Measurements from ENCODE around the gene BIRC2.
"Not testable (repeated sequence)": the region's sequence is repeated elsewhere in the genome, so short reads cannot be mapped to it uniquely, and the experiment has no call there.

Gene BIRC2

DNA sequence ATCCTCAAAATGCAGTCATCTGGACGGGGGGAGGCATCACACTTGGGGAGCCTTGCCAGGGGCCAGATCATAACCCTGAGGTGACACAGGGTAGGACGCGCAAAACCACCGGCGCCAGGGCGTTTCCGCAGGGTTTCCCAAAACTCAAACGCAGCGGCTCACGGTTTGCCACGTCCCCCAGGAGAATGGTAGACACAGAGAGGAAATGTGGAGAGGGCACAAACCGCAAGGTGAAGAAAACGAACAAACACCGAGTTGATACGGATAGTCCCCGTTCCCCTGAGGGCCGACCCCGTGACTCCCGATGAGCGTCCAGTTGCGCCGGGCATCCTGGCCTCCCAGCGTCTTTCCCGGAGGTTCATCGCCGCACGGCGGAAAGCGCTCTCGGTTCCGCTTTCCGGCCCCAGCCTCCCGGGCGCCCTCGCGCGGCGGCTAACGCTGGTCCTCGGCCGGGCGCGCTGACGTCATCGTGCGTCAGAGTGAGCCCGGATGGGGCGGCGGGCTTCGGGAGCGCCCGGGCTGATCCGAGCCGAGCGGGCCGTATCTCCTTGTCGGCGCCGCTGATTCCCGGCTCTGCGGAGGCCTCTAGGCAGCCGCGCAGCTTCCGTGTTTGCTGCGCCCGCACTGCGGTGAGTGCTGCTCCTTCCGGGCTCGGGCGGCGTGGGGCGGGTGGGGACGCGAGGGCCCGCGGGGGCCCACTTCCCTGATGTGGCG, at the start of gene BIRC2:
TSS of gene BIRC2 (plus strand) at position 467 of the 714 bp plus-strand sequence. CDS start 2,641 bp downstream, outside the sequence.
- DNase-seq (ENCODE audit: low spot score): peak; percentile 73

DNA sequence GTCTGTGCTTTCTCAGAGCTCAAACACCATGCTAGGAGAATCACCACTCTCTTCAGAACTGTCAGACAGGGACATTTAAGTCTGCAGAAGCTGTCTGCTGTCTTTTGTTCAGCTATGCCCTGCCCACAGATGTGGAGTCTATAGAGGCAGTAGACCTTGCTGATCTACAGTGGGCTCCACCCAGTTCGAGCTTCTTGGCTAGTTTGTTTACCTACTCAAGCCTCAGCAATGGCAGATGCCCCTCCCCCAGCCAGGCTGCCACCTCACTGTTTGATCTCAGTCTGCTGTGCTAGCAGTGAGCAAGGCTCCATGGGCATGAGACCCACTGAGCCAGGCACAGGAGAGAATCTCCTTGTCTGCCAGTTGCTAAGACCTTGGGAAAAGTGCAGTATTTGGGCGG, 46.2 kb upstream of the BIRC2 start:
- not testable (repeated sequence) for DNase-seq (ENCODE audit: low spot score)

DNA sequence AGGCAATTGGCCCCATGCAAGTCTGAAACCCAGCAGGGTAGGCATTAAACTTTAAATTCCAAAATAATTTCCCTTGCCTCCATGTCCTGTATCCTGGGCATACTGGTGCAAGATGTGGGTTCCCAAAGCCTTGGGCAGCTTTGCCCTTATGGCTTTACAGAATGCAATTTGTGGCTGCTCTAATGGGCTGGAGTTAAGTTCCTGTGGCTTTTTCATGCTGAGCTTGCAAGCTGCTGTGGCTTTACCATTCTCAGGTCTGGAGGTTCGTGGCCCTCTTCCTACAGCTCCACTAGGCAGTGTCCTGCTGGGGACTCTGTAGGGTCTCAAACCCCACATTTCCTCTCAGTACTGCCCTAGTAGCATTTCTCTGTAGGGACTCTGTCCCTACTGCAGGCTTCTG, 44.8 kb upstream of the BIRC2 start:
- DNase-seq (ENCODE audit: low spot score): no peak

DNA sequence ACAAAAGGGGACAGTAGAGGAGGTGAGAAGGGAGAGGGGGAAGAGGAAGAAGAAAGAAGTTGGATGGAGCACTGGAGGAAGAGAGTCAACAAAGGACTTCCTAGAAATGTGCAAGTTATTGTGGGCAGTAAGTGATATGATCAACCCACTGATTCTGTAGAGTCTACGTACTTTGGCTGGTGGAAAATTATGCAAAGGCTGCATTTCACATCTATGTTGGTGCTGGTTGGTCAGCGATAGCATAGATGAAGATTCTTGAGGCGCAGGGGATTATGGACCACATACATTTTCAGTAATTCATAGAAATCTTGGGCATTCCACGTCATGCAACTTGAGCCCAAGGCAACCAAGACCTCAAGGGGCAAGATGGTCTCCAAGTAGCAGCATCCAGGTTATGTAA, 42.3 kb upstream of the BIRC2 start:
- no peak for DNase-seq (ENCODE audit: low spot score)

DNA sequence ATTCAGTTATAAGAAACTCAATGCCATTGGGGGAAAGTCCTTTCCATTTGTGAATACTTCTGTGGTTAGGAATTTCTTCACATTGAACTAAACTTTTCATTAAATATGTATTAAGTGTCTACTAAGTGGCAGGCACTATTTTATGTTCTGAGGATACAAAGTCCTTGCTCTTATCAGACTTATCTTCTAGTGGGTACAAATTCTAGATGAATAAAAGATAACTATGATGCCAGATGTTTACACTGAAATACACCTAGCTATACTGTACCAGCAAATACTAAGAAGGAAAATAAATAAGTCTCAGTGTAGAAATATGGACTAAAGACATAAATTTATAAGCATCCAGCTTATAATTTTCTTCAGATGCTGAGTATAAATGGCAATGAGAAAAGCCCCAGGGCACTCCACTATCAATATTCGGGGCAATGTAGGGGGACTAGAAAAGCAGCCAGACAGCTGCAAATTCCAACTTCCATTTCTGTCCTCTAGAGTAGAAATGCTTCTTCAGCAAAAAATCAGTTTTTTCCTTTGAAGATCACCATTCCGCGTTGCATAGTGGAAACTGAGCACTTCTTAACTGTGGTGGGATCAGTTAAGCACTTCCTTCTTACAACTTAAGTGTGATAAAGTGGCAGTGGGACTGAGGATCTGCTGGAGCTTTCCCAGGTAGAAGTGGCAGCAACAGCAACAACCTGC, 41.5 kb upstream of the BIRC2 start:
- DNase-seq (ENCODE audit: low spot score): no peak

DNA sequence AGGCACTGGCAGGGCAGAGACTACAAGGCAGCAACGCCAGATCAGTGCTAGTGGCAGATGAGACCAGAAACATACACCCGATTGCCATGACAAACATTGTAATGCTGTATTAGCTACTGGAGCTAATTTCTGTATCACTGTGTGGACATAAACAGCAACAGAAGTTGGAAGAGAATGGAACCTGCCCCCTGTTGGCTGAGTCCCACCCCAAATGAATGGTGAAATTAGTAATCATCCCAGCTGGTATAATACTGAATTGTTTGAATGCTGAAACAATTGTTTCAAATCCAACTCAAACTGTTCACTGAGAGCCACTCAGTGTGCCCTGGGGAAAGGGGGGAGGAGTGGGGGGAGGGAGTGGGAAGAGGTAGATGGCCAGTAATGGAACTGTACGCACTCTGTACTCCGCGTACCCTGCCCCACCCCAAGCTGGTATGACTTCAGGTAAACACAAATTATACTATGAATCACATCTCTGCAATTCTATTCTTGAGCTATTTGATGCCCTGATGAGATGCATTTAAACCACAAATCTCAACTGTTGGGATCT, 40.9 kb upstream of the BIRC2 start:
- no peak for DNase-seq (ENCODE audit: low spot score)

DNA sequence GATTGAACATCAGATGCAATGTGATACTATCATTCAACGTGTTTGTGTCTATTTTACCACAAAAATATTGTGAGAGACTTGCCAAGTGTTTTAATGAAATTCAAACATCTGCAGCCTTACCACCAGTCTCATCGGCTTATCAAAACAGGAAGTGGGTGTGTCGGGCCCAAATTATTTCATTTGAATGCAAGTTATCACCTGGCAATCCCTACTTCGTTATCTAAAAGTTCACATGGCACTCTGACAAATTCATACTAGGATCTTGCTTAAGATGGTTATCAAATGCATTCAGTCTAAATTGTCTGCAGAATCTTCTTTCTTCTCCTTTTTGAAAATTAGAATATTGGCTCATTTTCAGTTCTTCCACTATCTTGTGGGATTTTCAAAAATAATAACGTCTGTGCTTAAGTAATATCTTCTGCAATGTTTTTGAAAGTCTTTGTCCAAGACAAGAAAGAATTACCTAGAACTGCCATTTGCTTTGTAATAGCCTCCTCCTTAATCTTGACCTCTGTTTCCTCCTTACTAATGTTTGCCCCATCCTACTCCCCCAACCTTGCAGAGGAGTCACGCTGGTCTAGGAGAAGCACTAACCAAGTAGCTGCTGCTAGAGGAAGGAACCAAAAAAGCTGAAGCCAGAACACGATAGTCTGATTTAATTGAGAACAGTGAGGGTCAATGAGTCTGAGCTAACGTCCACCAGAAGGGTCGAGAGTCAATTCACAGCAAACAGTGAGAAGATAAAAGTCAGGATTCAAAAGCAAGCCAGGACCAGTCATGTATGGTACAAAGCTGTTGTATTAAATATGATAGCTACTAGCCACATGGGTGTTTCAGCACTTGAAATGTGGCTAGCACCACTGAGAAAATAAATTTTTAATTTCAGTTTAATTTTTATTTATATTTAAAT, 39.9 kb upstream of the BIRC2 start:
- DNase-seq (ENCODE audit: low spot score): no peak

DNA sequence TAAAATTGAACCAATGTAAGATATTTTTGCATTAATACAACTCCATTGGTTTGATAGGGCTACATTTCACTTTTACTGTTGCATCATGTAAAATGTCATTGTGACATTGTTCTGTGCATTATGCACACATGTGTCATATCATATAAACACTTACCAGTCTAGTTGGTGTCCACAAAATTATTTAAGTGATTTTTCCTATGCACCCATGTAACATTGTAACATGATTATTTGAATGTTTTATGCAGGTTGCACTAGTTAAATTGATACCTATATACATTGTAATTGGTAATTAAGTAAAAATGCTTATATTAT, 39.3 kb upstream of the BIRC2 start:
- no peak for DNase-seq (ENCODE audit: low spot score)

DNA sequence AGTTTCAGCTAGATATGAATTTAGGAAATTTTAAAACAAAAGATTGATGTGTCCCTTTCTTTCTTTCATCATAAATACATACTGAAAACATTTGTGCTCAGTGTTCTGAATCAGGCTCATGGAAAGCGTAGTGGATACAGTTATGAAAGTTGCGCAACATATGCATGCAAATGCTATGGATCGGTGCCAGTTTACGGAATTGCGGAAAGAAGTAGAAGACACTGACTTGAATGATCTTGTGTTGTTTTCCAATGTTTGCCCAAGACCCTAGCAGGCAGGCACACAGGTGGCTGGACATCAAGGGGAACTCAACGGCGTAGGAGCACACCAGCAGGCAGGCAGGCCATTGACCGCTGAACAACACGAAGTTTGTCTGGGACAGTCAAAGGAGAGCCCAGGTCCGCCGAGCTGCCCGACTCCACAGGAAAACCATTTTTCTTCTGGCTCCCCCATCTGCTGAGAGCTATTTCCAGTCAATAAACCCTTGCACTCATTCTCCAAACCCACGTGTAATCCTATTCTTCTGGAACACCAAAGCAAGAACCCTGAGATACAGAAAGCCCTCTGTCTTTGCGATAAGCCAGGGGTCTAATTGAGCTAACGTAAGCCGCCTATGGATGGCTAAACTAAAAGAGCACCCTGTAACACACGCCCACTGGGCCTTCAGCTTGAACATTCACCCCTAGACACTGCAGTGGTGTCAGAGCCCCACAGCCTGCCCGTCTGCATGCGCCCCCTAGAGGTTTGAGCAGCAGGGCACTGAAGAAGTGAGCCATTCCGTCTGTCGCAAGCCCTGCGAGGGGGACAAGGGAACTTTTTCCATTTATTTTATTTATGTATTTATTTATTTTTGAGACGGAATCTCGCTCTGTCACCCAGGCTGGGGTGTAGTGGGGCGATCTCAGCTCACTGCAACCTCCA, 37.1 kb upstream of the BIRC2 start:
- DNase-seq (ENCODE audit: low spot score): no peak

DNA sequence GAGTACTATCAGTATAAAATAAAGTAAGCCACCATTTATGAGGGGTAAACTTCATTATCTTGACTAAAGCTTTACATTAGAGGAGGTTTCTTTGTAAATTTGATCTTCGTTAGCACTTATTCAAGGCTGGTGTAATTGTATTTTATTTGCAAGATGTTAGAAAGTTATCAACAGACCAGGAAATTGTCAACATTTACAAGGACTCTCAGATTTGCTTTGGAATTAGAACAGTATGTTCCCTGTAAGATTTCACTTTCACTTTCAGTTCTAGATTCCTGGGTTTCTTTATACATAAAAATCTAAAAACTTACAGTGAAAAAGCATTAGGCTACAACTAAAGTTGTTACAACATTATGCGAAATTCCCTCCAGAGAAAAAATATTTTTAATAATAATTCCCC, 34.3 kb upstream of the BIRC2 start:
- DNase-seq (ENCODE audit: low spot score): no peak

DNA sequence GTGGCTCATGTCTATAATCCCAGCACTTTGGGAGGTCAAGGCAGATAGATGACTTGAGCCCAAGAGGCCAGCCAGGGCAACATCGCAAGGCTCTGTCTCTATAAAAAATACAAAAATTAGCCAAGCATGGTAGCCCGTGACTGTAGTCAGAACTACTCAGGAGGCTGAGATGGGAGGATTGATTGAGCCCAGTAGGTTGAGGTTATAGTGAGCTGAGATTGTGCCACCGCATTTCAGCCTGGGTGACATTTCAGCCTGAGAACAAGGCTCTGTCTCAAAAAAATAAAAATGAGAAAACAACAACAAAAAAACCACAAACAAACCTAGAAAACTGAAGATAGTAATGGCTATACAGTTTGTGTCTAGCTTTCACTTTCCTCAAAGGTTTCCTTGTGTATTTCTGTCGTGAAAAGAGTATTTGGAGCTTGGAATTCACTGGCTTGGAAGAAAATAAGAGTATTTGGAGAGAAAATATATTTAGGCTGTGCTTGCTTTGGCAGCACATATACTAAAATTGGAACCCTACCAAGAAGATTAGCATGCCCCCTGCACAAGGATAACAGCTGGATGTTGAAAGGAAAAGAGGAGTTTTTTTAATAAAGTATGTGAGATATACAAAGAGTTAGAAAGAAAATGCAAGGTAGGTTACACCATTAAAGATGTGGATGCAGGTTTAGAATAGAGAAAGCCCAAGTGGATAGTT, 33.6 kb upstream of the BIRC2 start:
- no peak for DNase-seq (ENCODE audit: low spot score)

DNA sequence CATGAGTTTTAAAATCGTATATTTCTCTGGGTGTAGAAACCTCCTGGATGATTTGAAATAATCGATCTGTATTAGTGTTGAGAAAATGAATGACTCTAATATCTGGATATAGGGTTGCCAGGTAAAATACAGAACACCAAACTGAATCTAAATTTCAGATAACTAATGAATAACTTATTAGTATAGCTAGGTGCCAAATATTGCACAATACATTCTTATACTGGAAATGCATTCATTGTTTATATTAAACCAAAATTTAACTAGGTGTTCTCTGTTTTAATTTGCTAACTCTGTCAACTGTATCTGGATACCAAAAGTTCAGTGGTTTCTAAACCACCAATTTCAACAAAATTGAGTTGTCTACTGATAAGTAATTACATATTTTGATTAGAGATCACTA, 32.2 kb upstream of the BIRC2 start:
- DNase-seq (ENCODE audit: low spot score): no peak

DNA sequence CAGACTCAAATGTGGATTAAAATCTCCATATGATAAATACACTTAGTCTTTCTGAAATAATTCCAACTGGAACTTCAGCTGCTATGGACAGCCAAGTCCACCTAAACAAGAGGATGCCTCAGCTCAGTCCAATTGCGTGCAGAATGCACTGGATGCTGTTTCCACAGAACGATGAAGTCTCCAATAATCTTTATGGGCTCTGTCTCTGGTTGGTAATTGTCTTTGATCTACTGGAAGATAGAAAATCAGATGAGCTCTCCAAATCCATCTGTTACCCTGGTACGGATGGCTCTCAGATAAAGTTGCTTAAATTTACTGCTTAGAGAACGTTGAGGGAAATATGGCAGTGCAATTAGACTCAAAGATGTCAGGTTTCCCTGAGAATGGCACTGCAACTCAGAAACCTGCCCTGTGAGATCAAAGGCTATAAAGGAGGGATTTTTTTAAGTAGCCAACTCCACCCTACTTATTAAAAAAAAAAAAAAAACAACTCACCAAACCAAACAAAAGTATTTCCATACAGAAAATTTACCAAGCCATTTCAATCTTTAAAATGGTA, 30.6 kb upstream of the BIRC2 start:
- DNase-seq (ENCODE audit: low spot score): no peak

DNA sequence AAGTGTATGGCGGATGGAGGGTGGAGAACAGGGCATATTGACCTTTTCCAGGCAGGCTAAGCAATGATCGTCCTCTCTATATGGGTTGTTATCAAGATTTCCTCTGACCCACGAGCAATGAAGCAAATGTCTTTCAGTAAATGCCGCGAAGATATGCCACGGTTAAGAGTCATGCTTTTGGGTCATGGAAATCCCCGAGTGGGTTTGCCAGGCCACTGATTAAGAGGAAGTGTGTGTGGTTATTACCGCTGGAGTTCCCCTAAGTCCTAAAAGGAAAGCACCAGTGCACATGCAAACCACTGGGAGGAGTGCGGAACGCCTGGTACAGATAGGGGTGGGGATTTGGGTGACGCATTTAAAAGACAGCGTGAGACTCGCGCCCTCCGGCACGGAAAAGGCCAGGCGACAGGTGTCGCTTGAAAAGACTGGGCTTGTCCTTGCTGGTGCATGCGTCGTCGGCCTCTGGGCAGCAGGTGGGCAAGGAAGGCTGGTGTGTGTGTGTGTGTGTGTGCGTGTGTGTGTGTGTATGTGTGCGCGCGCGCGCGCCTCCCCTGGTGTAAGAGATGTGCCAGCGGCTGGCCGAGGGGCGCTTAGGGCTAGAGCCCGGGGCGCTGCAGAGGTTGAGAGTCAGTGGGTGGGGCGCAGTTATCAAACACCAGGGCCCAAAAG, 29.8 kb upstream of the BIRC2 start, which contains the start of gene BIRC3:
TSS of gene BIRC3 (plus strand) at position 386 of the 669 bp plus-strand sequence. CDS start 7,026 bp downstream, outside the sequence.
- peak; percentile 64 for DNase-seq (ENCODE audit: low spot score)

DNA sequence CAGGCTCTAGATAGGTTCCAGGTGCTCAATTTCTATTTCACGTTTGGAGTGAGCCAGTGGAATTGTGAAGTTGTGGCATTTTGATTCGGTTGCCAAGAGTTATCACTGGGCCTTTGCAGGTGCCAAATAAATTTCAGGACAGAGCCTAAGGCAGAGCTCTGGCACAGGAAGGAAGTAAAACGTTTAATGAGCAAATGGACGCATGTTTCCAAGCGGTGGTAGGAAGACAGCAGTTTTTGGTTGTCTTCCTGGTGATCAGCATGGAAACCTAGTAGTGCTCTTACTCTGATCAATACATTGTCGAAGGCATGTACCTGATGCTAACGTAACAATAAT, 29.3 kb upstream of the BIRC2 start:
- no peak for DNase-seq (ENCODE audit: low spot score)

DNA sequence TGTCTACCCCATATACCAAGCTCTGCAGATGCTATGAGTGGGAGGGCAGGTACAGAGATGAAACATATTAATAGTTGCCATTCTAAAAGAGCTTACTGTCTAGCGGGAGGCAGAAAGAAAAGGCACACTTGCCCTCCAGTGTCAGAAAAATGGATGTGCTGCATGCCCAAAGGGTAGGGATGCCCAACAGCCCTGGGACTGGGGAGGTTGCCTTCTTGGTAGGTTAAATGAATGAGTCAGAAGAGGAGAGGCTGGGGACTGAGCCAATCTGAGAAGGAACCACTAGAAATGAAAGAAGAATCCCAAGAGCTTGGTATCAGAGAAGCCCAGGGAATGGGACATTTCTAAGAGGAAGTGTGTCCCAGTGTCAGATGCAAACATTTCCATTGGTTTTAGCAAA, 28.5 kb upstream of the BIRC2 start:
- DNase-seq (ENCODE audit: low spot score): no peak

DNA sequence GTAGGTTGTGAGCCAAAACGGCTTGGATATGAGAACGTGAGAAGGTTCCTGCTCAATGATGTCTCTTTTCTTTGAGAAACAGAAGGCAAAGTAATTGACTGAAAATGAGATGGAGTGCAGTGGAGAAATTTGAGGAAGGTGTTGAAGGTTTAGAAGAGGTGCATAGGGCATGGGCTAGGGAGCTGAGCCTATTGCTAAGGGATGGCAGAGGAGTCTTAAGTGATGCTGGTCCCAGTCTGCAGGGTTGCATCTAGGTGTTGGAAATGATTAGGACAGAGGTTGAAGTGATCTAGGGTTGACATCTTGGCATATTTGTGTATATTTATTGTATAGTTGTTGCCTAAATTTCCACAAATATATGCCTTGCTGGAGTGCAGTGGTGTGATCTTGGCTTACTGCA, 27.5 kb upstream of the BIRC2 start:
- DNase-seq (ENCODE audit: low spot score): no peak

DNA sequence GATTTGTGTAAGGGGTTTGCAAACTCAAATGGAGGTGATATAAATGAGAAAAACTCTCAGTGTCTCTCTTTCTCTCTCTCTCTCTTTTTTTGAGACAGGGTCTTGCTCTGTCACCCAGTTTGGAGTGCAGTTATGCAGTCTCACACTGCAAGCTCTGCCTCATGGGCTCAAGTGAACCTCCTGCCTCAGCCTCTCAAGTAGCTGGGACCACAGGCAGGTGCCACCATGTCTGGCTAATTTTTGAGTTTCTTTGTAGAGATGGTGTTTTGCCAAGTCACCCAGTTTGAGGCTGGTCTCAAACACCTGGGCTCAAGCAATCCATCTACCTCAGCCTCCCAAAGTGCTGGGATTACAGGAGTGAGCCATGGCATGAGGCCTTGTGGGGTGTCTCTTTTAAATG, 26.8 kb upstream of the BIRC2 start:
- no peak for DNase-seq (ENCODE audit: low spot score)

DNA sequence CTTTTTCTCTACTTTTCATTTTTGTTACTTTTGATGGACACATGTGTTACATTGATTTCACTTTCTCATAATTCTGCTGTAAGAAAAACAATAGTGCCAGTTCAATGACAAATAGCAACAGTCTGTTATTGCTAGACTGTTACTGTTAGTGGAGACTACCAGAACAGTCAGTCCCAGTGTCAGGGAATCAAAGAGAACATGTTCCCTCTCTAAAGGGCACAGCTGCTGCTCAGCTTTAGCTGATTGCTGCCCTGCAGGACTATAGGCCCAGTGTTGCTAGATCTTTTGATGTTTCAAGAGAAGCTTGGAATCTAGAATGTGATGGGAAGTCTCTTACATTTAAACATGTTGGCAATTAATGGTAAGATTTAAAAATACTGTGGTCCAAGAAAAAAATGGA, 26.3 kb upstream of the BIRC2 start:
- DNase-seq (ENCODE audit: low spot score): no peak

DNA sequence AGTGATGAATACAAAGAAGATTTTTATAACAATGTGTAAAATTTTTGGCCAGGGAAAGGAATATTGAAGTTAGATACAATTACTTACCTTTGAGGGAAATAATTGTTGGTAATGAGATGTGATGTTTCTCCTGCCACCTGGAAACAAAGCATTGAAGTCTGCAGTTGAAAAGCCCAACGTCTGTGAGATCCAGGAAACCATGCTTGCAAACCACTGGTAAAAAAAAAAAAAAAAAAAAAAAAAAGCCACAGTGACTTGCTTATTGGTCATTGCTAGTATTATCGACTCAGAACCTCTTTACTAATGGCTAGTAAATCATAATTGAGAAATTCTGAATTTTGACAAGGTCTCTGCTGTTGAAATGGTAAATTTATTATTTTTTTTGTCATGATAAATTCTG, 24.5 kb upstream of the BIRC2 start:
- DNase-seq (ENCODE audit: low spot score): no peak
